Panc1 (cell line): Measurements from ENCODE around the gene G6PC2. TPM values are rescaled to one million over a fixed set of nuclear protein-coding genes. Genes with fewer than 3 reads are reported as not detected.
"Not testable (repeated sequence)": the region's sequence is repeated elsewhere in the genome, so short reads cannot be mapped to it uniquely, and the experiment has no call there.

Experiments used
- ATAC-seq: fragments of 200-7000 bp; cut with Tn5 transposase; 2 replicates; pipeline ENCODE4 v1.9.1; 2020; ENCODE audit warnings: mild to moderate bottlenecking, moderate library complexity
- BruUV-seq: library from RNA; stranded (reverse); fragments of 400-500 nt; replicated peaks from 2 replicates; lab custom pipeline; 2021; lab: Mats Ljungman, UMichigan
- CTCF ChIA-PET: fragments of 300-600 bp; sonication (Branson Sonifier 250); formaldehyde crosslinking; loops from one replicate; lab custom pipeline; 2022; ENCODE audit warnings: antibody characterized with exemption; lab: Charles Lee
- POLR2A ChIA-PET: fragments of 300-600 bp; sonication (Branson Sonifier 250); formaldehyde crosslinking; loops from one replicate; lab custom pipeline; 2022; ENCODE audit warnings: antibody characterized with exemption; lab: Charles Lee
- DNase-seq: peaks from one replicate; pipeline ENCODE4 v3.0.0-alpha.2; 2010; ENCODE audit warnings: low read depth, low spot score
- H3K27ac ChIP-seq: 2 replicates; pipeline ENCODE4 v1.5.1; 2011; ENCODE audit warnings: mild to moderate bottlenecking, low read length, inconsistent platforms
- H3K27me3 ChIP-seq: fragments of 200-500 bp; sonication (Bioruptor generic); 2 replicates; pipeline ENCODE4 v1.6.0; 2014; ENCODE audit warnings: low read length, inconsistent platforms; ENCODE audit not compliant: control insufficient read depth, insufficient read depth
- H3K36me3 ChIP-seq: fragments of 200-500 bp; sonication (Bioruptor generic); 2 replicates; pipeline ENCODE4 v1.5.1; 2014; ENCODE audit warnings: inconsistent platforms, mild to moderate bottlenecking, low read length, moderate library complexity; ENCODE audit not compliant: control insufficient read depth, insufficient read depth
- H3K4me1 ChIP-seq: 2 replicates; pipeline ENCODE4 v1.5.1; 2011; ENCODE audit warnings: inconsistent platforms, mild to moderate bottlenecking, low read length, moderate library complexity; ENCODE audit not compliant: control insufficient read depth, insufficient read depth
- H3K4me3 ChIP-seq, 2 experiments: 2 replicates each; pipeline ENCODE4 v1.5.1; 2011 to 2012; ENCODE audit warnings: low read depth in 2 of 2, low read length in 2 of 2, mild to moderate bottlenecking in 2 of 2, inconsistent platforms in 1 of 2, moderate library complexity in 1 of 2
- H3K9me3 ChIP-seq: fragments of 200-500 bp; sonication (Bioruptor generic); 2 replicates; pipeline ENCODE4 v1.5.1; 2014; ENCODE audit warnings: low read depth, mild to moderate bottlenecking, inconsistent platforms, low read length, moderate library complexity; ENCODE audit not compliant: control insufficient read depth, insufficient read depth
- CTCF ChIP-seq: fragments of 450-650 bp; IDR thresholded peaks from 2 replicates; pipeline ENCODE4 v1.5.1; 2017; ENCODE audit warnings: mild to moderate bottlenecking
- POLR2AphosphoS5 ChIP-seq: IDR thresholded peaks from 2 replicates; pipeline ENCODE4 v1.6.1; 2012; ENCODE audit warnings: mild to moderate bottlenecking, low read depth, low read length, moderate library complexity
- REST ChIP-seq, 2 experiments: IDR thresholded peaks; 2 replicates each; pipeline ENCODE4 v1.6.1; 2011 to 2012; ENCODE audit warnings: low read depth in 2 of 2, control low read depth in 1 of 2, low read length in 1 of 2, mild to moderate bottlenecking in 1 of 2, moderate library complexity in 1 of 2; ENCODE audit not compliant: insufficient read depth in 1 of 2
- SIN3A ChIP-seq: IDR thresholded peaks from 2 replicates; pipeline ENCODE4 v1.6.1; 2012; ENCODE audit warnings: low read depth, mild to moderate bottlenecking, low read length, moderate library complexity, borderline replicate concordance; ENCODE audit not compliant: insufficient read depth
- TCF7L2 ChIP-seq: IDR thresholded peaks from 2 replicates; pipeline ENCODE4 v1.6.1; 2011; ENCODE audit warnings: mild to moderate bottlenecking, low read depth, low read length, inconsistent platforms
- in situ Hi-C: cut with HindIII; loops from 2 replicates; pipeline ENCODE4 v1.10.0; 2016; ENCODE audit warnings: low sequenced_read_pairs, low pct_unique_long_range_greater_than_20kb
- intact Hi-C: fragments of 100-400 bp; cut with micrococcal nuclease; formaldehyde crosslinking; loops from one replicate; pipeline ENCODE4 v1.10.0; 2022; ENCODE audit not compliant: unreplicated experiment
- total RNA-seq: library from RNA; stranded (reverse); gene quantifications from one replicate; pipeline ENCODE4 v1.2.1, GENCODE V29; 2021; ENCODE audit not compliant: unreplicated experiment

G6PC2 gene
- total RNA-seq, 1 experiment from 2014 or later = not detected

- no peaks in the 10 kb centered on the region for H3K9me3 ChIP-seq
- H3K27ac ChIP-seq = no peak overlapping the region
- TF ChIP-seq REST (IDR thresholded peaks at IDR 0.05; ENCODE audit: insufficient read depth in 1 of 2, low read depth in 2 of 2, low read length in 1 of 2) (no peak), SIN3A (no peak), TCF7L2 (no peak), POLR2AphosphoS5 (no peak), CTCF (no peak)
- no peaks in the 10 kb centered on the region for H3K4me1 ChIP-seq
- no peaks in the 10 kb centered on the region for H3K36me3 ChIP-seq
- POLR2A ChIA-PET = no interaction called here
- CTCF ChIA-PET = no interaction called here
- ATAC-seq (no peak), DNase-seq (no peak)
- no TSS peak for BruUV-seq
- H3K27me3 ChIP-seq = no peaks in the 10 kb centered on the region
- no peak overlapping the region for H3K4me3 ChIP-seq
- in situ Hi-C loops = no loop called here
- intact Hi-C loops = no loop called here
Observed at GRCh38 chr2:168858146-168858545, 42.9 kb upstream of the G6PC2 start.

- POLR2A ChIA-PET, DNase-seq, H3K27me3 ChIP-seq, H3K9me3 ChIP-seq, BruUV-seq, H3K36me3 ChIP-seq, H3K4me1 ChIP-seq, H3K27ac ChIP-seq, CTCF ChIA-PET, H3K4me3 ChIP-seq, intact Hi-C loops, ATAC-seq, in situ Hi-C loops: not testable (repeated sequence)
Observed at GRCh38 chr2:168867164-168867563, 33.9 kb upstream of the G6PC2 start.

DNA sequence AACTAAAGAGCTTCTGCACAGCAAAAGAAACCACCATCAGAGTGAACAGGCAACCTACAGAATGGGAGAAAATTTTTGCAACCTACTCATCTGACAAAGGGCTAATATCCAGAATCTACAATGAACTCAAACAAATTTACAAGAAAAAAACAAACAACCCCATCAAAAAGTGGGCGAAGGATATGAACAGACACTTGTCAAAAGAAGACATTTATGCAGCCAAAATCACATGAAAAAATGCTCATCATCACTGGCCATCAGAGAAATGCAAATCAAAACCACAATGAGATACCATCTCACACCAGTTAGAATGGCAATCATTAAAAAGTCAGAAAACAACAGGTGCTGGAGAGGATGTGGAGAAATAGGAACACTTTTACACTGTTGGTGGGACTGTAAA is 30.7 kb upstream of the G6PC2 start:
- intact Hi-C loops, in situ Hi-C loops, H3K9me3 ChIP-seq: not testable (repeated sequence)

DNA sequence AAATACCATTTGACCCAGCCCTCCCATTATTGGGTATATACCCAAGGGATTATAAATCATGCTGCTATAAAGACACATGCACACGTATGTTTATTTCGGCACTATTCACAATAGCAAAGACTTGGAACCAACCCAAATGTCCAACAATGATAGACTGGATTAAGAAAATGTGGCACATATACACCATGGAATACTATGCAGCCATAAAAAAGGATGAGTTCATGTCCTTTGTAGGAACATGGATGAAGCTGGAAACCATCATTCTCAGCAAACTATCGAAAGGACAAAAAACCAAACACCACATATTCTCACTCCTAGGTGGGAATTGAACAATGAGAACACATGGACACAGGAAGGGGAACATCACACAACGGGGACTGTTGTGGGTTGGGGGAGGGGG is 30.3 kb upstream of the G6PC2 start:
- POLR2A ChIA-PET, ATAC-seq, in situ Hi-C loops, BruUV-seq, H3K36me3 ChIP-seq, H3K27ac ChIP-seq, CTCF ChIA-PET, H3K27me3 ChIP-seq, intact Hi-C loops, H3K9me3 ChIP-seq, H3K4me3 ChIP-seq, H3K4me1 ChIP-seq, DNase-seq: not testable (repeated sequence)

More for the DNA sequence above, 30.7 kb upstream of the G6PC2 start:
- DNase-seq, H3K27ac ChIP-seq, POLR2A ChIA-PET, H3K4me1 ChIP-seq, H3K27me3 ChIP-seq, CTCF ChIA-PET, H3K4me3 ChIP-seq, ATAC-seq, BruUV-seq, H3K36me3 ChIP-seq: not testable (repeated sequence)
